Cerebellar nuclear complex (tissue), 1 donor: ENCODE results near the gene CELA2A.
"Not testable (repeated sequence)": the region's sequence is repeated elsewhere in the genome, so short reads cannot be mapped to it uniquely, and the experiment has no call there.

Experiments
- DNase-seq, 2 experiments: peaks; one replicate each; lab custom pipeline; 2025; lab: John Stamatoyannopoulos, UW

The CELA2A gene

GRCh38 chr1:15444468-15445389 lies 11.8 kb upstream of the CELA2A start:
- no peak for DNase-seq

GRCh38 chr1:15445390-15446122 lies 11.0 kb upstream of the CELA2A start:
- no peak for DNase-seq

GRCh38 chr1:15446212-15446611 lies 10.3 kb upstream of the CELA2A start:
- DNase-seq, result no peak

DNA sequence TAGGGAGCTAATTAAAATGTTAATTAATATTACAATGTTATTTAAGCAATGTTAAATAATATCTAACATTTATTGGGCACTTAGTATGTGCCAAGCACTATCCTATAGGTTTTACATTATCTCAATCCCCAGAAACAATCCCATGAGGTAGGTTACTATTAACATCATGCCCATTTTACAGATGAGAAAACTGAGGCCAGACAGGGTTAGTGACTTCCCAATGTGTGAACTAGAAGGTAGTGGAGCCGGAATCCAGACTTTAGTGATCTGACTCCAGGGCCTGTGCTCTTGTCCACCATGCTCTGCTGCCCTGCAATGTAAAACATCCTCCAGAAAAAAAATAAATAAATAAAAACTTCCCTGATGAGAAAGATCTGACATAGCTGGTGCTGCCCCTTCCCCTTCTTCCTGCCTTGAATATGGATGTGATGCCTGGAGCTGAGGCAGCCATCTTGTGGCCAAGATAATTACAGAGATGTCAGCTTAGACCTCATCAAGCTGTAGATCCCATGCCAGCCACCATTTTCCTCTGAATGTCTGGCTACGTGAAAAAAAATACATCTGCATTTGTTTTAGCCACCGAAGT lies 7.6 kb upstream of the CELA2A start:
- DNase-seq, result no peak

DNA sequence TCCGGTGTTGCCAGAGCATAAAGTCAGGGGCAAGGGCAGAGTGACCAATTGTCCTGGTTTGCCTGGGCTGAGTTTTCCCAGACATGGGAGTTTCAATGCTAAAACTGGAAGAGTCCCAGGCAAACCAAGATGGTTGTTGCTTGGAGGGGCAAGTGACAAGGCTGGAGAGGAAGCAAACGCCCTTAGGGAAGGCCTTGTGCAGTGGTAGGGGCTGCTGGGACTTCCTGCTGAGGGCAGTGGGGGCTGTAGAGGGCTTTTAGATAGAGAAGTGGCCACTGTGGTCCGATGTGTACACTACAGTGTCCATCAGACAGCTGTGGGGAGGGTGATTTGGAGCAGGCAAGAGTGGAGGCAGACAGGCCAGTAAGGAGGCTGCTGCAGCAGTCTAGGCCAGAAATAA lies 7.0 kb upstream of the CELA2A start:
- DNase-seq, result no peak

DNA sequence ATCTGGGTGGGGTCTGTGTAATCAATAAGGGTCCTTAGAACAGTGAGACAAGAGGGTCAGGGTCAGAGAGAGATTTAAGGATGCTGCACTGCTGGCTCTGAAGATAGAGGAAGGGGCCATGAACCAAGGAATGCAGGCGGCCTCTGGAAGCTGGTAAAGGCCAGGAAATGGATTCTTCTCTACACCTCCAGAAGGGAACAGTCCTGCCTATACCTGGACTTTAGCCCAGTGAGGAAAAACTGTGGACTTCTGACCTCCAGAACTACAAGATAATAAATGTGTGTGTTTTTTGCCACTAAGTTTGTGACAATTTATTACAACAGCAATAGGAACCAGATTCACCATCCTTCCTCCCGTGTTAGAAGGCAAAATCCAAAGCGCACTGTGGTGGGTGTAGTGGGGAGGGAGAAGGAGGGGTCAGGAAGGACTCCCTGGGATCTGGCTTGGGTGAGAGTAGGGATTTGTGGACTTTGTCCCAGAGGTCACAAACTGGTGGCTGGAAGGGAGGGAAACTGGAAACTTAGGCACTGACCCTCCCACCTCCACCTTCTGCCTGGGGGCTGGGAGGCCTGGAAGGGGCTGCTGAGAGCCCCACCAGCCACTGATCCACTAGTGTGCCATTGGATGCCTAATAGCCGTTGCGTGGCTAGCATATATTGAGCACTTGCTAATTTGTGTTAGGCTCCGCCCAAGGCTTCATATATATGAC lies 5.4 kb upstream of the CELA2A start:
- DNase-seq, result no peak

DNA sequence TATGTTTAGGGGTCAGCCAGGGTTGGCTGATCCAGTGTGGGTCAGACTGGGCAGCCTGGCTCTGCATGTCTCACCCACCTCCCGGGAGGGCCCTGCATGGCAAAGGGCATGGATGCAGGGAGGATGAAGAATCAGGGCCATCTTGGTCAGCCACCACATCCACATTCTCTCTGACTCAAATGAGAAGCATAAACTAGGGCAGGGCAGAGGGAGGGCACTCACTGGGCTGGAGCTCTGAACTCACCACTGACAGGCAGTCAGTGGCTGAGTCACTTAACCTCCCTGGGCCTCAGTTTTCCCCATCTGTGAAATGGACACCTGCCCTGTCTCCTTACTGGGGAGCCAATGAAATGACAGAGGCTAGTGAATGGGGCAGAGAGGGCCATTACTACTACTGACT lies 4.3 kb upstream of the CELA2A start:
- no peak for DNase-seq

- DNase-seq, result no peak
These were observed 3.5 kb upstream of the CELA2A start for GRCh38 chr1:15452866-15453571.

- no peak for DNase-seq
These were observed 2.8 kb upstream of the CELA2A start for GRCh38 chr1:15453734-15454133.

DNA sequence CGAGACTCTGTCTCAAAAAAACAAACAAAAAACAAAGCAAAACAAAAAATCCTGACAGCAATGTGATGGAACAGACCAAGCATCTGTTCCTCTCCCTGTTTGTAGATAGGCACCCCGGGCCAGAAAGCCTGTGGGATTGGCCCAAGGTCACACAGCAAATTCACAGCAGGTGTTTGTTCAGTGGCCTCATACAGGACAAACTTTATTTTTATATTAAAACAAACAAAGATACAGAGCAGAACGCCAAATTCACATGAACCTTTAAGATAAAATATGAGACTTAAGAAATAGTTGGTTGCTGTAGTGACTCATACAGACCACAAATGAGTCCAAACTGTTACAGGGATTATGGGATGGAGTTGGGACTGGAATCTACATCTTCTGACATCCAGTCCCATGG lies 2.3 kb upstream of the CELA2A start:
- no peak for DNase-seq

GRCh38 chr1:15455522-15455921 lies 1.0 kb upstream of the CELA2A start:
- DNase-seq, result no peak

- DNase-seq, result no peak
These were observed 1.1 kb downstream of the CELA2A start for GRCh38 chr1:15457585-15457984.

GRCh38 chr1:15458388-15458787 lies 1.9 kb downstream of the CELA2A start:
- DNase-seq, result not testable (repeated sequence)

DNA sequence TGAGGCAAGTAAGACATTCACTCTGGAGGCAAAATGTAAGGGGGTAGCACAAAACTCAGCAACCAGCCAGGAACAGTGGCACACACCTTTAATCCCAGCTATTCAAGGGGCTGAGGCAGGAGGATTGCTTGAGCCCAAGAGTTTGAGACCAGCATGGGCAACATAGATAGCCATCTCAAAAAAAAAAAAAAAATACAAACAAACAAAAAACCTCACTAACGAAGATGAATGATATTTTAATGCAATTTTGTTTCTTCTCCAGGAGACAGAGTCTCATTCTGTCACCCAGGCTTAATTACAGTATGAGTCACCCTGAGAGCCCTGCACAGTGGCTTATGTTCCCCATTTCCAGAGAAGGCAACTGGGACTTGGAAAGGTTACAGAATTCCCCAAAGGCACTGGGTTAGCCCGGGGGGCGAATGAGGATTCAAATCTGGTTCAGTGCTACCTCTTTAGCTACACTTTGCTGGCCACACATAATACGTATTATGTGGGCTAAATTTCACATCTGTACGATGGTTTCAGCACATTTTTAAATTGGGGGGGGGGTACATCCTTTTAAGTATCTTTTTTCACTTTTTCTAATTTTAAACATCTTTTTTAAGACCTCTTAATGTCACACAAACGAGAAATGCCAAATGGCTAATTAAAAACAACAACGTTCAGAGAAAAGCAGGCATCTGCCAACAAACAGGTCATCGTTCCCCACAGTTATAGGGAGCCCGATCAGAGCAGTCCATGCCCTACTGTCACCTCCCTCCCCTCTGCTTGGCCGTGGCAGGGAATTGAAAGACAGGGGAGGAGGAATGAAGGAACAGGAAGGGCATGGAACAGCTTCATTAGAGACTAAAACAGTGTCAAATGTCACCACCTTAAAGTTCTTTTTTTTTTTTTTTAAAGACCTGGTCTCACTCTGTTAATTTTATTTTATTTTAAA lies 3.5 kb downstream of the CELA2A start:
- DNase-seq, result no peak

DNA sequence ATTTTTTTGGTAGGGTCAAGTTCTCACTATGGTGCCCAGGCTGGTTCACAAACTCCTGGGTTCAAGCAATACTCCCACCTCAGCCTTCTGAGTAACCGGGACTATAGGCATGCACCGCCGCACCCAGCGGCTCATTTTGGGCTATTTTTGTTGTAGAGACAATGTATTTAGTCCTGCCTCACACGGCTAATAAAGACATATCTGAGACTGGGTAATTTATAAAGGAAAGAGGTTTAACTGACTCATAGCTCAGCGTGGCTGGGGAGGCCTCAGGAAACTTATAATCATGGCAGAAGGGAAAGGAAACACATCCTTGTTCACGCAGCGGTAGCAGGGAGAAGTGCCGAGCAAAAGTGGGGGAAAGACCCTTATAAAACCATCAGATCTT lies 4.2 kb downstream of the CELA2A start:
- no peak for DNase-seq

DNA sequence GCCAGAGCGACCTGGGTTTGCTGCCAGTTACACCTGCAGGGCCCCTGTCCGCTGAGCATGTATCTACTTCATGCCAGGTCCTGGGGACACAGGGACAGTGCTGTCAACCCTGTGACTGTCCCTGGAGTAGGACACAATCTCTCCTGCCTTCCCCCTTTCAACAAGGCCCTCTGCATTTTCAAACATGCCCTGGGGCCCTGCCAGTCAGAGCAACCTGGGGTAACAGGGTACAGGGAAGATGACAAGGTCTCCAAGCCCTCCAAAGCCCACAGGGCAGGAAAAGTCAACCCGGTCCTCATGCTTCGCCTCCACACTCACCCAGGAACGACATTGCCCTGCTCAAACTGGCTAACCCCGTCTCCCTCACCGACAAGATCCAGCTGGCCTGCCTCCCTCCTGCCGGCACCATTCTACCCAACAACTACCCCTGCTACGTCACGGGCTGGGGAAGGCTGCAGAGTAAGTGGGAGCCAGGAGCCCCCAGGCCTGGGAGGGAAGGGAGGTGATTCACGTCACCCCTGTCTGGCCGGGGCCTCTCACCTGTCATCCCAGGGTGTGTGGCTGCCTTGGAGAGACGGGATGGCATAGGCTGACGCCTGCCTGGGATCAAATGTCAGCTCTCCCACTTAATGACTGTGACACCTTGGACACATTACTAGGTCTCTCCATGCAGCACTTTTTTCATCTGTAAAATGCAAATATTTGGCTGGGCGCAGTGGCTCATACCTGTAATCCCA lies 6.7 kb downstream of the CELA2A start:
- DNase-seq, result not testable (repeated sequence)

- not testable (repeated sequence) for DNase-seq
These were observed 7.4 kb downstream of the CELA2A start for GRCh38 chr1:15463926-15464322.

DNA sequence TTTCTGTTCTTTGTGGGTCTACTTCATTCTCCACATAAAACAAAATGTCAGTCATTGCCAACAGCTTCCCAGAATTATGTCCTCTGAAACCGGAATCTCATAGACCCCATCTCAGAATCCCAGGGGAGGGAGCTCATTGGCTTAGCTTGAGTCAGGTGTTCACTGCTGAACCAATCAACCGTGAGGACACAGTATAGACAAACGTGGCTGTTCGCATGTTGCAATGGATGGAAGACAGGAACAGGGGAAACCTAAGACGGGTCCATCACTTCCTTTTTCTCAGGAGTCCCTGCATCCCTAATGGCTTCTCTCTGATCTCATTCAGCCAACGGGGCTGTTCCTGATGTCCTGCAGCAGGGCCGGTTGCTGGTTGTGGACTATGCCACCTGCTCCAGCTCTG lies 9.1 kb downstream of the CELA2A start:
- no peak for DNase-seq

DNA sequence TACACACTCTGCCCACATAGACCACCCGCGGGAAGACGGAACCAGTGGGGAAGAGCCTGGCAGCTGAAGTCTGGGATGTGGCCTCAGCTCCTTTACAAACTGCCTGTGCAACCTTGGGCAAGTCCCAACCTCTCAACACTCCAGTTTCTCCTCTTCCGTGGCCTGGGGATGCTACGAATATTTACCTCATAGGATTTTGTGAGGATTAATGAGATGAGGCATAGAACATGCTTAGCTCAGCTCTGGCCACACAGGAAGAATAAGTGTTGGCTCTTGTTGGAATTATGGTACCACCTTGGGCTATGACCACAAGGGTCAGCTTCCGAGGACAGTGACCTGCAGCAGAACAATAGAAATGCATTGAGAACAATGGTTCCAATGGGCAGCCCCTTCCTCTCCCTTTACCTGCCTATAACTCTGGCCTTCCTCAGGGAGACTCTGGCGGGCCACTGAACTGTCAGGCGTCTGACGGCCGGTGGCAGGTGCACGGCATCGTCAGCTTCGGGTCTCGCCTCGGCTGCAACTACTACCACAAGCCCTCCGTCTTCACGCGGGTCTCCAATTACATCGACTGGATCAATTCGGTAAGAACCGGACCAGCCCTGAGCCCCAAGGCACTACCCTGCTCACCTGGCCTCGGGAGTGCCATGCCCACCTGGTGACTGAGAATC lies 10.6 kb downstream of the CELA2A start:
- DNase-seq, result not testable (repeated sequence)
